ENCODE results near the gene UQCC5.

UQCC5 gene, protein sequence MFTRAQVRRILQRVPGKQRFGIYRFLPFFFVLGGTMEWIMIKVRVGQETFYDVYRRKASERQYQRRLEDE

DNA sequence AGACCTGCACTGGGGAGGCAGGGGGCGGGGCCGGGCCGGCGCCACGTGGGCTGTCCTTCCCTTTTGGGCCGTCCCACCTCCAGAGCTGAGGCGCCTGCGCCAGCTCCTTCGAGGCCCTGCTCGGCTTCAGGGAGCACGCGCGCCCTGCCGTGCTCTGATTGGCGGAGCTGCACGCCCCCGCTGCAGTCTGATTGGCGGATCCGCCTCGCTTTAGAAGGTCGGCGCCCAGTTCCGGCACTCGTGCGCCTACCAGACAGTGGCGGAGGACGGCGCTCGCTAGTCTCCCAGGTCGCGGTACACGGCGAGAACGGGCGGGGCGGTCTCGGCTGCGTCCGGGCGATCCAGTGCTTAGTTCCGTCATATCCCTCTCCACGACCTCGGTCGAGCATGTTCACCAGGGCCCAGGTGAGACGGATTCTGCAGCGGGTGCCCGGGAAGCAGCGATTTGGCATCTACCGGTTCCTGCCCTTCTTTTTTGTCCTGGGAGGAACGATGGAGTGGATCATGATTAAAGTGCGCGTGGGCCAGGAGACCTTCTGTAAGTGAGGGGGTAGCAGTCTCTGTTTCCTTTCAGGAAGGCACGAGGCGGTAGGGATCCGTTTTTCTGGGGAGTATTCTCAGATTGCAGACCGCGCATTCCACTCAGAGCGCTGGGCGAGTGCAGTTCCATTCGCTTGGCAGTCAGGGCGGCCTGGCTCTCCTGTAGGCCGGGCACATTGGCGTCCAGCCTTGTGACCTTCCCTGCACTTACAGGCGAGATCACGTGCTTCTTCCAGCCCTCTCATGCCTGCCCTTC, at the start of gene UQCC5:
Gene UQCC5 (plus strand): TSS at position 237 of the 796 bp plus-strand sequence. CDS start 151 bp downstream, at position 388.
- in situ Hi-C loops (cut with HindIII; ENCODE audit: low sequenced_read_pairs), result no loop called here

- in situ Hi-C loops (cut with HindIII; ENCODE audit: low sequenced_read_pairs), result no loop called here
These were observed 49.2 kb upstream of the UQCC5 start for GRCh38 chr3:52487050-52487787.

- in situ Hi-C loops (cut with HindIII; ENCODE audit: low sequenced_read_pairs), result no loop called here
These were observed 48.4 kb upstream of the UQCC5 start for GRCh38 chr3:52487788-52488691.

- in situ Hi-C loops (cut with HindIII; ENCODE audit: low sequenced_read_pairs), result no loop called here
These were observed 47.7 kb upstream of the UQCC5 start for GRCh38 chr3:52488746-52489145.

GRCh38 chr3:52489453-52489852, 47.0 kb upstream of the UQCC5 start:
- in situ Hi-C loops (cut with HindIII; ENCODE audit: low sequenced_read_pairs), result no loop called here

GRCh38 chr3:52490035-52490938, 46.1 kb upstream of the UQCC5 start:
- in situ Hi-C loops (cut with HindIII; ENCODE audit: low sequenced_read_pairs), result no loop called here

GRCh38 chr3:52490939-52491526, 45.4 kb upstream of the UQCC5 start:
- in situ Hi-C loops (cut with HindIII; ENCODE audit: low sequenced_read_pairs), result no loop called here

GRCh38 chr3:52492059-52492458, 44.3 kb upstream of the UQCC5 start:
- in situ Hi-C loops (cut with HindIII; ENCODE audit: low sequenced_read_pairs), result no loop called here

DNA sequence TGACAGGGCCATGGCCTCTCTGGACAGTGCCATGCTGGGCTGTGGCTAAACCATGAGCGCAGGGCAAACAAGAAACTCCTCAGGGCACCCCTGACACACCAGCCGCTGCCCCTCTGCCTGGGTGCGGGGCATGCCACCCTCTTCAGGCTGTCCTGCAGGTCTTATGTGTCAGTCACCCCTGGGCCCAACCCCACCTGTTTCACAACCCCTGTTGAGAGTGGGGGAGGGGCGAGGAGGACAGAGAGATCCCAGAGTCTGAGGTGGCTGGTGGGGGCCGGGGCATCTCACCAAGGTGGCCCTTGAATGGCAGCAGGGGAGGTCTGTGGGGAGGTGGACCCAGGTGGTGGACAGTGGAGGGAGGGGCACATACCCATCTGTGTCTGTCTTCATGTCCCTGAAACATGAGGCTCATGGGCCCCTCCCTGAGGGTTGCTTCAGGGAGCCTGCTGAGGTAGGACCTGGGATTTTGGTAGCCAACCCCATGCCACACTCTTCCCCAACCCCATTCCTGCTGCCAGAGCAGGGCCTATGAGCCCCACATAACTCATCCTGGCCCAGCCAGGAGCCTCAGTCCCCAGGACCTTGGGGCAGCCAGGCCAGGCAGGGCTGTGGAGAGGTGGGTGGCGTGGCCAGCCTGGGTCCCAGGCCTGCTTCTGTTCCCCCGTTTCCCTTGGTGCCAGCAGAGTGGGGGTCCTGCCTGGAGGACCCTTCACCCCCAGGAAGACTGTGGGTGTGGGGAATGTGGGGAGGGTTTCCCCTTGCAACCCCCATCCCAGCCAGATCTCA, 43.0 kb upstream of the UQCC5 start:
- in situ Hi-C loops (cut with HindIII; ENCODE audit: low sequenced_read_pairs), result no loop called here

GRCh38 chr3:52494445-52494844, 42.0 kb upstream of the UQCC5 start:
- in situ Hi-C loops (cut with HindIII; ENCODE audit: low sequenced_read_pairs), result no loop called here

DNA sequence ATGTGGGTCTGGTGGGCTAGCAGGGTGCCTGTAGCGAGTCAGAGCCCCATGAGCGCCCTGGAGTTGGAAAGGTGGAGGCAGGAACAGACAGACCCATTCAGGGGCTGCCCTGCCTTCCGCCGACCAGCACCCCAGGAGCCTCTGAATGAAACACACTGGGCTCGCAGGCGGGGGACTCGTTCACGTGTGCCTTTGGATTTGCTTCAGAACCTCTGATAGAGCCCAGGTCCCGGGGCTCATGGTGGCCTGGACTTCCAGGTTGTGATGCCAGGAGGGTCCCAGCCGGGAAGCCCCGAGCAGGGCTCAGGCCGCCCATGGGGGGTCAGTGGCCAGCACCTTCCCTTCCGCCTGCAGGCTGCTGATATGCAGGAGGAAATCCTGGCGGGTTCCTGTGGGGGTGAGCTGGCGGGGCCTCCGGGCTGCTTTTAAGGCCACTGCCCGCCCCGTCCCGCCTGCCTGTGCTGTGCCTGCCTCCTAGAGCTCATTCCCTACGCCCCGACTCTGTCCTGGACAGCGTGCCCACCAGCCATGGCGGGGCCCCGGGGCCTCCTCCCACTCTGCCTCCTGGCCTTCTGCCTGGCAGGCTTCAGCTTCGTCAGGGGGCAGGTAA, 41.4 kb upstream of the UQCC5 start, which contains the start of gene STAB1:
Gene STAB1 (plus strand): TSS at position 453 of the 610 bp plus-strand sequence. CDS start 76 bp downstream, at position 529.
- in situ Hi-C loops (cut with HindIII; ENCODE audit: low sequenced_read_pairs), result no loop called here

- in situ Hi-C loops (cut with HindIII; ENCODE audit: low sequenced_read_pairs), result no loop called here
These were observed 40.4 kb upstream of the UQCC5 start for GRCh38 chr3:52495777-52496602.

DNA sequence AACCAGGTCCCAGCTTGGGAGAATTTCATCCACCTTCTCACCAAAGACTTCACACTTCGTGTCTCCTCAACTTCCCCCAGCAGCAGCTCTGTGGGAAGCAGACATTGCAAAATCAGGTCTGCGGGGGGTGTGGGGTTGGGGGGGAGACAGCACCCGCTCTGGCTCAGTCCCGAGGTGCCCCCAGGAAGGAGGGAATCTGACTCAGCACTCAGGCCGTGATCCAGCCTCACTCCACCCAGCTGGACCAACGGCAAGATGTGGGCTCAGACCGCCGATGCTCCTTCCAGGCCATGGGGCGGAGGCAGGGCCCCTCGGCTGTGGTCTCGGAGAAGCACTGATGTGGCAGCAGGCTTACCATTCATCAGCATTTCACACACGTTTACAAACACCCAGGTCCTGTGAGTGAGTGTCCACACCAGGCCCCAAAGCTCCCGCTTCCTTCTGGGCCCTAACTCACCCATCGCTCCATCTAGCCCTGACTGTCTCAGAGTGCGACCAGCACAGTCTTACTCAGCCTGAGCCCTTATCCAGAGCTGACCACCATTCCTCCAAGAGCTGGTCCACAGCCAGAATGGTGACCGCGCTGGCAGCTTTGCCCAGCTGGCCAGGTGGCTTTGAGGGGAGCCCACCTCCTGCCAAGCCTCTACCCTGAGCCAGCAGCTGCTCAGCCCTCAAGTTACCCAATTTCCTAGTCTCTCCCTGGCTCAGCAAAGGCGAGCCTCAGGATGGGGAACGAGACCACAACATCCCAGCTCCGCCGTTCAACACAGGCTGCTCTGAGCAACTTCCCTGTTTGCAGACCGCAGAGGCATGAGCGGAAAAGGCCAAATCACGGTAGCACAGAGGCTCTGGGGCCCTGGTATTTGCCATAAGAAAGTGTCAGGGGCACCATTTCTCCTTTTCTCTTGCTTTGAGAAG, 38.0 kb upstream of the UQCC5 start:
- in situ Hi-C loops (cut with HindIII; ENCODE audit: low sequenced_read_pairs), result no loop called here

- in situ Hi-C loops (cut with HindIII; ENCODE audit: low sequenced_read_pairs), result no loop called here
These were observed 35.4 kb upstream of the UQCC5 start for GRCh38 chr3:52501046-52501445.

DNA sequence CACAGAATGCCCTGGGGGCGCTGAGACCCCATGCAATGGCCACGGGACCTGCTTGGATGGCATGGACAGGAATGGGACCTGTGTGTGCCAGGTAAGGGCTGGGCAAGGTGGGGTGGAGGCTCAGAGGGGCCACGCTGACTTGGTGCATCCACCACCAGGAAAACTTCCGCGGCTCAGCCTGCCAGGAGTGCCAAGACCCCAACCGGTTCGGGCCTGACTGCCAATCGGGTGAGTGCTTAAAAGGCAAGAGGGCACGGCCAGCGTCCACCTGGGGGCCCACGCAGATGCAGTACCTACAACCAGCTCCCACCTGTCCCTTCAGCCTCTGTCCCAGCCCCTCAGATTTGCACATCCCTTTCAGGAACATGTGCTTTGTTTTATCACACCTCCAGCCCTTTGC, 34.4 kb upstream of the UQCC5 start:
- in situ Hi-C loops (cut with HindIII; ENCODE audit: low sequenced_read_pairs), result no loop called here

DNA sequence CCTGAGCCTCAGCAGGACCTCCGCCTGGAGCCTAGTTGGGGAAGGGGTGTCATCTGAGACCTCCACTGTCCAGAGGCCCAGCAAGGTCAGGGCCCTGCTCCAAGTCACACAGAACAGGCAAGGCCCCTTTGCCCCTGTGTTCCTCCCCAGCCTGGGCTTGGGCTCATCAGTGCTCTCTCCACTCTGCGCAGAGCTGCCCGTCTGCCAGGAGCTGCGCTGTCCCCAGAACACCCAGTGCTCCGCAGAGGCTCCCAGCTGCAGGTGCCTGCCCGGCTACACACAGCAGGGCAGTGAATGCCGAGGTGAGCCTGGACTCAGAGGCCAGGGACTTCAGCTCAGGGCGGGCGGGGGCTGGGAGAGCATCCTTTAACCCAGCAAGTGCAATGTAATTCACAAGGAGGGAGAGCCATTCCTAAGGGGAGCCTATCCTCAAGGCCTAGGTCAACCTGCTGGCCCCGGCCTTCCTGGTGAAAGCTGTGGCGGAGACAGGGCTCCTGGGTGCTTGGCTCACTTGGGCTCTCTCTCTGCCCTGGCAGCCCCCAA, 33.5 kb upstream of the UQCC5 start:
- in situ Hi-C loops (cut with HindIII; ENCODE audit: low sequenced_read_pairs), result no loop called here
